Measurements from ENCODE around the gene CARS1.

Gene CARS1

GRCh38 chr11:3007404-3008010 is 49.7 kb downstream of the CARS1 start:
- H3K4me3 ChIP-seq (replicated peaks in 1 of 2; ENCODE audit: low read depth in 2 of 2, low read length in 2 of 2) = no peak overlapping the region
- no peak for TF ChIP-seq CTCF (IDR thresholded peaks at IDR 0.05; ENCODE audit: low read depth, low read length)
- DNase-seq (ENCODE audit: low read depth in 2 of 2) = no peak

GRCh38 chr11:3006505-3007260 is 50.5 kb downstream of the CARS1 start:
- no peak for TF ChIP-seq CTCF (IDR thresholded peaks at IDR 0.05; ENCODE audit: low read depth, low read length)
- no peak for DNase-seq (ENCODE audit: low read depth in 2 of 2)
- H3K4me3 ChIP-seq (replicated peaks in 1 of 2; ENCODE audit: low read depth in 2 of 2, low read length in 2 of 2) = no peak overlapping the region

GRCh38 chr11:3004481-3004880 is 52.7 kb downstream of the CARS1 start:
- TF ChIP-seq CTCF (IDR thresholded peaks at IDR 0.05; ENCODE audit: low read depth, low read length) = no peak
- no peak overlapping the region for H3K4me3 ChIP-seq (replicated peaks in 1 of 2; ENCODE audit: low read depth in 2 of 2, low read length in 2 of 2)
- no peak for DNase-seq (ENCODE audit: low read depth in 2 of 2)

- no peak overlapping the region for H3K4me3 ChIP-seq (replicated peaks in 1 of 2; ENCODE audit: low read depth in 2 of 2, low read length in 2 of 2)
- no peak for DNase-seq (ENCODE audit: low read depth in 2 of 2)
- TF ChIP-seq CTCF (IDR thresholded peaks at IDR 0.05; ENCODE audit: low read depth, low read length) = no peak
These were observed 53.6 kb downstream of the CARS1 start for GRCh38 chr11:3003396-3004231.

- no peak for DNase-seq (ENCODE audit: low read depth in 2 of 2)
- TF ChIP-seq CTCF (IDR thresholded peaks at IDR 0.05; ENCODE audit: low read depth, low read length) = no peak
- no peak overlapping the region for H3K4me3 ChIP-seq (replicated peaks in 1 of 2; ENCODE audit: low read depth in 2 of 2, low read length in 2 of 2)
These were observed 54.4 kb downstream of the CARS1 start for GRCh38 chr11:3002871-3003270.

GRCh38 chr11:3002351-3002861 is 54.8 kb downstream of the CARS1 start:
- TF ChIP-seq CTCF (IDR thresholded peaks at IDR 0.05; ENCODE audit: low read depth, low read length) = no peak
- no peak overlapping the region for H3K4me3 ChIP-seq (replicated peaks in 1 of 2; ENCODE audit: low read depth in 2 of 2, low read length in 2 of 2)
- no peak for DNase-seq (ENCODE audit: low read depth in 2 of 2)
